Neuronal stem cell (in vitro differentiated cells): ENCODE data around the gene KCNH5.

Experiments used
- DNase-seq: peaks from one replicate; pipeline ENCODE4 v3.0.0-alpha.2; 2013; ENCODE audit warnings: low spot score
- H2AFZ ChIP-seq: one replicate; pipeline ENCODE4 v1.6.1; 2013; ENCODE audit warnings: mild to moderate bottlenecking, low read length, inconsistent platforms
- H2AK5ac ChIP-seq: 2 replicates; pipeline ENCODE4 v1.6.1; 2013; ENCODE audit warnings: low read depth, mild to moderate bottlenecking, inconsistent platforms, low read length, moderate library complexity, mixed read lengths
- H2BK120ac ChIP-seq: 2 replicates; pipeline ENCODE4 v1.6.1; 2013; ENCODE audit warnings: low read depth, mild to moderate bottlenecking, inconsistent platforms, low read length, moderate library complexity, mixed read lengths
- H2BK12ac ChIP-seq: one replicate; pipeline ENCODE4 v1.6.1; 2013; ENCODE audit warnings: low read length, inconsistent platforms
- H2BK15ac ChIP-seq: 2 replicates; pipeline ENCODE4 v1.6.1; 2013; ENCODE audit warnings: mild to moderate bottlenecking, low read length, inconsistent platforms, mixed read lengths
- H2BK5ac ChIP-seq: one replicate; pipeline ENCODE4 v1.6.1; 2013; ENCODE audit warnings: inconsistent platforms, mild to moderate bottlenecking, low read length, moderate library complexity
- H3K14ac ChIP-seq: one replicate; pipeline ENCODE4 v1.6.1; 2013; ENCODE audit warnings: low read length, inconsistent platforms
- H3K18ac ChIP-seq: 2 replicates; pipeline ENCODE4 v1.6.1; 2013; ENCODE audit warnings: low read length, inconsistent platforms
- H3K23ac ChIP-seq: 2 replicates; pipeline ENCODE4 v1.6.1; 2013; ENCODE audit warnings: low read depth, mild to moderate bottlenecking, mixed read lengths, low read length, inconsistent platforms; ENCODE audit not compliant: poor library complexity
- H3K27ac ChIP-seq: replicated peaks from 3 replicates; pipeline ENCODE4 v1.5.1; 2013; ENCODE audit warnings: low read length, inconsistent platforms
- H3K27me3 ChIP-seq, 3 experiments: 2 replicates each; pipeline ENCODE4 v1.6.1; 2013; ENCODE audit warnings: low read length in 3 of 3, mild to moderate bottlenecking in 2 of 3, inconsistent platforms in 1 of 3, low read depth in 1 of 3, mixed read lengths in 1 of 3, moderate library complexity in 1 of 3; ENCODE audit not compliant: control insufficient read depth in 3 of 3, insufficient read depth in 3 of 3
- H3K36me3 ChIP-seq, 2 donors: replicated peaks in 1 of 2; 2 replicates each; pipeline ENCODE4 v1.6.1; 2013; ENCODE audit warnings: low read length in 2 of 2; ENCODE audit not compliant: control insufficient read depth in 2 of 2, insufficient read depth in 2 of 2
- H3K4ac ChIP-seq: 2 replicates; pipeline ENCODE4 v1.6.1; 2013; ENCODE audit warnings: inconsistent platforms, mild to moderate bottlenecking, low read length, moderate library complexity
- H3K4me1 ChIP-seq, 2 donors: 1 replicate in 1 of 2; 2 replicates in 1 of 2; pipeline ENCODE4 v1.6.1; 2013; ENCODE audit warnings: low read length in 2 of 2, low read depth in 1 of 2; ENCODE audit not compliant: control insufficient read depth in 2 of 2, insufficient read depth in 1 of 2
- H3K4me2 ChIP-seq: one replicate; pipeline ENCODE4 v1.6.1; 2013; ENCODE audit warnings: mild to moderate bottlenecking, low read length, inconsistent platforms; ENCODE audit not compliant: insufficient read depth, poor library complexity, severe bottlenecking
- H3K4me3 ChIP-seq, 2 donors: 2 replicates each; pipeline ENCODE4 v1.5.1; 2013; ENCODE audit warnings: low read length in 2 of 2, mild to moderate bottlenecking in 2 of 2, inconsistent platforms in 1 of 2, moderate library complexity in 1 of 2
- H3K79me1 ChIP-seq: one replicate; pipeline ENCODE4 v1.6.1; 2013; ENCODE audit warnings: low read depth, mild to moderate bottlenecking, inconsistent platforms, low read length, moderate library complexity
- H3K9ac ChIP-seq: one replicate; pipeline ENCODE4 v1.6.1; 2013; ENCODE audit warnings: mild to moderate bottlenecking, low read depth, low read length, inconsistent platforms; ENCODE audit not compliant: poor library complexity
- H3K9me3 ChIP-seq, 2 donors: replicated peaks in 1 of 2; 2 replicates each; pipeline versions ENCODE3 to v1.6.1; 2013; ENCODE audit warnings: low read length in 2 of 2, mild to moderate bottlenecking in 2 of 2, inconsistent platforms in 1 of 2, low read depth in 1 of 2, mixed read lengths in 1 of 2, moderate library complexity in 1 of 2; ENCODE audit not compliant: control insufficient read depth in 2 of 2, insufficient read depth in 1 of 2
- H4K8ac ChIP-seq: one replicate; pipeline ENCODE4 v1.6.1; 2013; ENCODE audit warnings: low read depth, mild to moderate bottlenecking, inconsistent platforms, low read length, moderate library complexity
- H4K91ac ChIP-seq: one replicate; pipeline ENCODE4 v1.6.1; 2013; ENCODE audit warnings: low read length, low read depth, mild to moderate bottlenecking, inconsistent platforms; ENCODE audit not compliant: poor library complexity
- WGBS, 2 donors: extraction: QIAGEN DNeasy Blood & Tissue Kit; methylation state at CpG; one replicate each; pipeline ENCODE4 v1.1.7; 2013; ENCODE audit warnings: missing lambda C conversion rate in 2 of 2, mixed read lengths in 1 of 2; ENCODE audit not compliant: insufficient read length in 2 of 2, insufficient replicate concordance in 1 of 2; ENCODE audit errors: extremely low coverage in 2 of 2; 5-methylcytosine and 5-hydroxymethylcytosine counted together

Gene KCNH5

DNA sequence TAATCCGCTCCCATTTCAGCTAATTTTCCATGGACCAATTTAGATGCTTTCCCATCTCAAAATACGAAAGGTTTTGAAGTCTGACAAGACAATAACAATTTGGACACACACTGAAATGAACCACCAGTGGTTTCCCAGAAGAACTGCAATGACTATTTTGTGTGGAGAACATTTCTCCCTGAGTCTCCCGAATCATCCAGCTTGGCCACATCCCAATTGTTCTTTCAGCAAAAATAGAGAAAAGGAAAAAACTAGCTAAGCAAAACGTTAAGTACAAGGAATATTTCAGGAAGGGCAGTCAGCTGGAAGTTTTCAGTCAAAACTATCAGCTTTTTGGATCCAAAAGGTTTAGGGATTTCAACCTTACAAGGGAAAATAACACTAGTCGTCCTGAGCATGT is 390.6 kb downstream of the KCNH5 start:
- Histone ChIP-seq H3K4me2 (no peak overlapping the region), H2BK12ac (no peak overlapping the region), H3K36me3 (no peaks in the 10 kb centered on the region), H3K9ac (no peak overlapping the region), H3K4me1 (peaks cover 0 to 9% of the 10 kb centered on the region in 2 donors), H3K27ac (no peak overlapping the region), H2AK5ac (no peak overlapping the region), H3K27me3 (no peaks in the 10 kb centered on the region), H3K23ac (no peak overlapping the region), H3K79me1 (no peaks in the 10 kb centered on the region), H3K4me3 (no peak overlapping the region), H3K4ac (no peak overlapping the region), H3K18ac (no peak overlapping the region), H2AFZ (no peak overlapping the region), H4K91ac (no peak overlapping the region), H2BK15ac (no peak overlapping the region), H2BK5ac (no peak overlapping the region), H3K9me3 (no peaks in the 10 kb centered on the region), H2BK120ac (no peak overlapping the region), H3K14ac (no peak overlapping the region), H4K8ac (no peak overlapping the region)
- WGBS, 2 donors: no CpG with 5 or more reads among the region's 5 CpGs
- DNase-seq: no peak
